T-helper 2 cell treated with Interferon-gamma antibody and Interleukin-4, amounts not matched to agents 100 ng/mL and 5 ng/mL, for 36 hours (primary cell): ENCODE measurements around the gene ATG9A. TPM values are rescaled to one million over a fixed set of nuclear protein-coding genes. Genes with fewer than 3 reads are reported as not detected.

Source experiments
- intact Hi-C: fragments of 100-400 bp; cut with micrococcal nuclease; formaldehyde crosslinking; loops from one replicate; pipeline ENCODE4 v1.15.1; 2023
- total RNA-seq: library from RNA; stranded (reverse); gene quantifications from 2 replicates; pipeline ENCODE4 v1.2.3, GENCODE V29; 2022

The ATG9A gene
- total RNA-seq, 1 donor from 2014 or later = 37.2 TPM

DNA sequence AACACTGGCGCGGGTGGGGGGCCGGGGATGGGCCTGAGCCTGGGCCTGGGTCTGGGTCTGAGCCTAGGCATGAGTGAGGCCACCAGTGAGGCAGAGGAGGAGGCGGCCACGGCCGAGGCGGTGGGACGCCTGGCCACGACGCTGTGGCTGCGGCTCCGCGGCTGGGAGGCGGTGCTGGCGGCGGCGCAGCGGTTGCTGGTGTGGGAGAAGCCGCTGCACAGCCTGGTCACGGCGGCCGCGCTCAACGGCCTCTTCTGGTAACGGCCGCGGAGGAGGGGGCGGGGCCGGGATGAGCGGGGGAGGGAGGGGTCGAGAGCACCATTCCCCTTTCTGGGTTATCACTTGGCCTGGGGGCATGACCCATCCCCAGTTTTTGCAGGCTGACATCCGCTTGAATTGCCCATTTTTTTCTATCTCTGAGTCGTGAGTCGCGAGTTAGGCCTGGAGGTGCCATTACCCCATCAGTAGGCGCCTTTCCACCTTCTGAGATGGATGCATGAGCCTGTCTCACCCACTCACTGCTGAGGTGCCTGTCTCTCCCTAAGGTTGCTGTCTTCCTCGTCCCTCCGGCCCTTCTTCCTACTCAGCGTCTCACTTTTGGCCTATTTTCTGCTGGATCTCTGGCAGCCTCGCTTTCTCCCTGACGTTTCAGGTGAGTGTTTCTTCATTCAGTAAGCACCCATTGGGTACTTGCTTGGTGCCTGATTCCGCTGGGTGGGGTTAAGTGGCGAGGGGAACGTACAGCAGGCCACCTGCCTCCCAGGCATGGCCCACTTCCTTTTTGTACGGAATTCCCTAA, 50.9 kb downstream of the ATG9A start:
- intact Hi-C loops = loop anchor here (1.0 to 5.0 kb wide), 8 partner anchors 28 to 951 kb away; partner anchors contain the start of genes ANKZF1, ATG9A, CHPF and CNOT9

DNA sequence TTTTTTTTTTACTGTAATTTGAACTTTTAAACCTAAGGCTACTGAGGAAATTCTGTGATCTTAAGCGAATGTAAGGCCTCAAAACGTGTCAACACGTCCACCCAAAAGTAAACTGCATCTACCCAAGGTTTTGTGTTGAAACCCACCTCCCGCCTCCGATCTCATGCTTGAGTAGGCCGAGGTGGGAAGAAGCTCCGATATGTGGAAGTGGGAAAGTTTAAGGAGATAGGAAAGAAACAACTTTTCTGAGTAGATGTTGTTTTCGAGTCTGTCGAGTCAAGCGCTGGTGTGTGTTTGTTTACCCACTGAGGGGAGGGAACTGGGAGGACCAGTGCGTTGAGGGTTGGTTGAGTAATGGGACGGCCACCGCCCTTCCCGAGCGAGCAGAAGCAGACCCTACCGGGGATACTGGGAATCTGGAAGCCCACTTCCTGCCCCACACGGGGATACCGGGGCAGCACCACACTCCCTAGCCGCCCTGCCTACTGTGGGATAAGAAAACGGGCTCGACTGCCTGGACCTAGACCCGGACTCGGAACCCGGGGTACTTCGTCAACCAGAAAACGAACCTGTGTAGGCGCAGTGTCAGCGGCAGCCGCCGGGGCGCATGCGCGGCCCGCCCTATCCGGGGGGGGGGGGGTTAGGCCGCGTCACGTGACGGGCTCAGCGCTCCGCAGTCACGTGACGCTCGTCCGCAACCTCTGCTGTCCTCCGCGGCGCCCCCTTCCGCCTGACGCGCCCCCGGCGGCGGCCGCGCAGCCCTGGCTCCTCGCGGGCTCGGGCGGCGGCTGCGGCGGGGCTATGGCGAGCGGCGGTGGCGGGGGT, 51.7 kb downstream of the ATG9A start, which contains the start of gene RETREG2:
Gene RETREG2, plus strand, starts transcription at position 724 of the 825 bp plus-strand sequence. Its CDS starts 78 bp downstream, at position 802.
- intact Hi-C loops = loop anchor here (1.0 to 5.0 kb wide), 16 partner anchors 17 to 950 kb away; partner anchors contain the start of genes ABCB6, ANKZF1, ATG9A and CHPF

DNA sequence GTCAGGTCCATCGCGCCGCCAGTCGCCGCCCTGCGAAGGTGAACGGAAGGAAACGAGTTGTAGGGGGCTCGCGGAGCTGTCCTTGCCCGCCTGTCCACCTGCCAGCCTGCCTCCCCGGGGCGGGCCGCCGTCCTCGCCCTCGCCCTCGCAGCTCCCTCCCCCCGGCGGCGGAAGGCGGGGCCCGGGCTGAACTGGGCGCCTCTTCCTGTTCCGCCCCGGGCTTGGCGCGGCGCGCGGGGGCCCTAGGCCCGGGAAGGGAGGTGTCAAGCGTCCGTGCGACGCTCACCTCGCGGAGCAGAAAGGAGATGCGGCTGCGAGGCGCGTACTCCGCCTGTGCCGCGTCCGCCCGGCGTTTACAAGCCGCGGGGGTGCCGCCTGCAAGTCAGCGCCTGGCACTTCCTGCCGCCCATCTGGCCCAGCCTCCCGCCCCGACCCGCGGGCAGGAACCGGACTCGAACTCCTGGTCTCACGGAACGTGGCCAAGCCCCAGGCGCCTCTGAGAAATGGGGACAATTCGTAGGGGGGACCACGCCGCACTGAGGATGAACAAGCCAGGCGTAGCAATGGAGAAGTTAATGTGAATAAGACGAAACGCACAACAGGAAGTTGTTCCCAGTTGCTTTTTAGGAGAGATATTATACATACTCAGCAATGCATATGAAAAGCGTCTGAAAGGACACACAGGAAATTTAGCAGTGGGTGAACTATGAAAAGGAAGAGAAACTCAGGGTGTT, 52.5 kb downstream of the ATG9A start, which contains the start of gene CNPPD1:
Gene CNPPD1, minus strand, starts transcription at position 108 of the 734 bp plus-strand sequence. Its CDS starts 97 bp downstream, at position 11.
- intact Hi-C loops = loop anchor here (1.0 to 5.0 kb wide), 14 partner anchors 17 to 950 kb away; partner anchors contain the start of genes ABCB6, CHPF, CNOT9 and CTDSP1

DNA sequence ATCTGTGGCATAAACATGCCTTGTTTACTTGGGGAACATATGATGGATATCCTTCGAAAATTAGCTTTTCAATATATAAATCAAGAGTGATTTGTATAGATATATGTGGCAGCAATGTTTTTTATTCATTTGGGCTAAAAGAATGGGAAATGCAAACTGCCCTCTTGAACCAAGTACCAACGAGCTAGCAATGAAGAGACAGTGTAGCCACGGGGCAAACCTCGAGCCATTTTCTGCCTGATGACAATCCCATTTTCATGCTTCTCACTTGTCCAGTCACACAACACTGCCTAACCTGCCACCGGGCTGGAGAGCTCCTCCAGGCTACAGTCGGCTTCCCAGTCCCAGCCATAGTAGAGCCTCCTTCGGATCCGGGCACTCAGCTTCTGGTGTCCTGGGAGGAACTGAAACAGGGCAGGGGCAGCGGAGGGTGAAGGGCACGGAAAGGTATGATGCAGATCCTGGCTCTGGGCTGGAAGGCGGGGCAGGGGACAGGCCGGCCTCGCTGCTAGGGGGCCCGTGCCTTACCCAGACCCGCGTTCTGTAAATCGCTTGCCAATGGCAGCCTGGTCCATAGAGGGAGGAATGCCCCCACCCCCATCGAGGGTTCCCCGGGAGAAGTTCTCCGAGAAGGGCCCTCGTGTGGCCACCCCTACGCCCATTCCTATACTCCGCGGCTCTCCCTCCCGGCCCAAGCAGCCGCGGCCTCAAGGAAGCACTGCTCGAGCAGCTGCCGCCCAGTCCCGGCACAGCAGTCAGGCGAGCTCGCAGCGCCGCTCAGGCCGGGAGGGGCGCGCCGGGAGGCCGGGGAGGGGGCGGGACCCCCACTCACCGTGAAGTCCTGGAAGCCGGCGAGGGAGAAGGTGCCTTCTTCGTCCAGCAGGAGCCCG, 53.3 kb downstream of the ATG9A start:
- intact Hi-C loops = loop anchor here (2.0 to 5.0 kb wide), 8 partner anchors 43 to 949 kb away; partner anchors contain the start of genes ABCB6, CHPF, CNOT9 and CTDSP1

DNA sequence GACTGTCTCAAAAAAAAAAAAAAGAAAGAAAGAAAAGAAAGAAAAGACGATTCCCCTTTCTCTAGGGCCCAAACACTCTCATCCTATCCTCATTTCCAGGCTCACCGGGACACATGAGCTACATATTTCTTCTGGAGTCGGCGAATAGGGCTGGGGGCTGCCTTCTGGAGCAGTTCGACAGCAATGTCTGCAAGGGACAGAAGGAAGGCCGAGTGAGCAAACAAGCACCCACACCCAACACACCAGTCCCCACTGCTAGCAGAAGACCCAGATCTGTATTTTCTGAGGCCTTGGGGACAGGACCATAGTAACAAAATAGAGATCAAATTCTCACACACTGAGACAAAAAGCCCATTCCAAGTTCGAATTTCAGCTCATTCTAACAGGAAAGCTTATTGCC, 54.0 kb downstream of the ATG9A start:
- intact Hi-C loops = loop anchor here (5.0 kb wide), 6 partner anchors 122 to 948 kb away; partner anchors contain the start of genes CHPF, CNOT9, CTDSP1 and STK11IP

DNA sequence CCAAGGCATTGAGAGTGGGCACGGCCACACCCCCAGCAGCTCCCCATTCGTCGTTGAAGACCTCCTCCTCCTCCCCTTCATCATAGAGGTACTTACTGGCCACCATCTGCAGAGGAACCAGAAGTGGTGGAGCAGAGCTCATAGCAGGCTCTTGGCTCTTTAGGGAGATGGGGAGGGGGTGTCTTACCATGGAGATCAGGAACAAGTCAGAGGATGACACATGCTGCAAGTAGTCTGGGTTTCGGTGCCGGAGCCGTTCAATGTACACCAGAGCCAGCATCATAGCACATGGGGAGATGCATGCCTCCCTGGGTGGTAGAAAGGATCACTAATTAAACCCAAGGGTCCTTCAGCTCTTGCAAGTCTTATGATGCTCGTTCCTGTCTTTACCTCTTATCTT, 54.6 kb downstream of the ATG9A start:
- intact Hi-C loops = loop anchor here (5.0 kb wide), 6 partner anchors 122 to 948 kb away; partner anchors contain the start of genes CHPF, CNOT9, CTDSP1 and STK11IP

DNA sequence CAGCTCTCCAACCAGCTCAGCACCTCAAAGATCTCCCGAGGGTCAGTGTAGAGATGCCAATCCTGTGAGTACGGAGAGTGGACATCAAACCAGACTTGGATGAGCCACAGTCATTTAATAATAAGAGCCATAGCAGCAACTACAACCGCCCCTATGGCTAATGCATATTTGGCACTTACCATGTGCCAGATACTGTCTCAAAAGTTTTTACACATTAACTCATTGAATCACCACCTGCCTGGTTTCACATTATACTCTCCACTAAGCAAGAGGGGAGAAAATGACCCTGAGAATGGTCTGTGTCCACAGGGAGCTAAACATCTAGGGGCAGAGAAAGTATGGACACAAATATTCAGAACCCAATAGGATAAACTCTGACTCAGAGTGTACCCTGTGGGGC, 55.3 kb downstream of the ATG9A start:
- intact Hi-C loops = no loop called here

DNA sequence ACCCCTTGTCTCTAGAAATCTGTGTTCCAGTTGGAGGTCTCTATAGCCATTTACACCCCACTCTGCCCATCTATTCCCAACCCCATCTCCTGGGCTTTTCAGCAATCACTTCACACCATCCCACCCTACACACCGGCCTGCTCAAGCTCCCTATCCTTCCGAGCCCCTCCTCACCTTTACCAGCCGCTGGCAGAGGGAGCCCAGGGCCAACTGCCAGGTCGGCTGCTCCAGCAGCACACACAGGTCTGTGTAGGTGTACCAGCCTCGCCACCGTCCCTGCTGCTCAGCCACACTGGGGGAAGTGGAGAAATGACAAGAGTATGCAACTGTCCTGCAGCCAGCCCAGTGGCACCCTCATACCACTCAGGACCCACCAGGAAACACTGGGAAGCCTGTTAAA, 56.3 kb downstream of the ATG9A start:
- intact Hi-C loops = no loop called here

DNA sequence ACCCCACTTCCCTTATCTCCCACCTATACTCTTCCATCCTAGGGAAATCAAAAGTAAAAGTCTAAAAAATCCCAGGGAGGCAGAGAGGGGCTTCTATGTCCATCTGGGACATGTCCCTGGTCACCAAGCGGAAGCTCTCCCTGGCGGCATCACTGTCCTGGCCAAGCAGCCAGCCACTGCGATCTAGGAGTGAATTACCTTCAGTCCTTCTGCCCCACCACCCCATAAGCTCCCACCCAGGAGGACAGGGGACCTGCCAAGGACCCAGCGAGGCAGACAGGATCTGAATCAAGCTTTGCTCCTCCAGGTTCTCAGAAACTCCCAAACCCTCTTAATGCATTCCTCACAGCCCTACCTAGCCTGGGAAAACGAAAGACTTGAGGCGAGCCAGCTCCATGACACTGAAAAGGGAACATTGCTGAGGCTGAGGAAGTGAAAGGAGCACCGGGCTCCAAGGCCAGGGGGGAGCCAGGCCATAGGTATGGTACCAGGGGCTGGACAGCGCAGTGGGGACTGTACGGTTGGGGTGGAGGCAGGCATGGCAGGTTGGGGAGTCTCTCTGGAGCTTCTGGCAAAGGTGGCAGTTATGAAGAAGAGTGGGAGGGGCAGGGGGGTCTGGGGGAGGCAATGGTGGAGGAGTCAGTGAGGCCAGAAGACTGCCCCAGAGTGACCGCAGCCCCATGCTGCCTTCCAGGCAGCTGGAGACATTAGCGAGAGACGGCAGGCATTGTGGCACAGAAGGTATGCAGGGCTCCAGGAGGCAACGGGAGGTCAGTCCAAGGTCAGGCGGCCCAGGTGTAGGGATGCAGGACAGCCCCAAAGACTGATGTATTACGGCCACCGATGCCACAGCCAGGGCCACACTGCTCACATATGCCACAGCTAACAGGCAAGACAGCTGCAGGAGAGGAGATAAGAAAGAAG, 56.9 kb downstream of the ATG9A start:
- intact Hi-C loops = no loop called here

DNA sequence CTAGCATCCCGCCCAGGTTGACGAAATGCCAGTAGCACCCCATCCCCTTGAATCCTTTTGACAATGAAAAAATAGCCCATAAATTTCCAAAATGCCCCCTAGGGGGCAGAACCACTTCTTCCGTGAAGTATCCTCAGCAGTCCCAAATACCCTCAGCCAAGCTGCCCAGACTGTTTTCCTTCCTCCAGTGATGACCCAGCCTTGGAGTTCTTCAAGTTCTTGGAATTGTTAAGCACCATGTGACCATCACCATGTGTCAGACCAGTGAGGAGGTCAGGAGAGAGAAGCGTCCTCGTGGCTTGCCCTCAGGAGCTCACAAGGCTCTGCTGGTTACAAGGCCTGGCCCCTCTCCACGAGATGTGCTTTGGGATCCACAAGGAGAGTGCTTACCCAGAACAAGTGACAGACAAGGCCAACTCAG, 58.2 kb downstream of the ATG9A start:
- intact Hi-C loops = loop anchor here (1.0 kb wide), 1 partner anchor 11 kb away; the partner anchor contains the start of gene NHEJ1

DNA sequence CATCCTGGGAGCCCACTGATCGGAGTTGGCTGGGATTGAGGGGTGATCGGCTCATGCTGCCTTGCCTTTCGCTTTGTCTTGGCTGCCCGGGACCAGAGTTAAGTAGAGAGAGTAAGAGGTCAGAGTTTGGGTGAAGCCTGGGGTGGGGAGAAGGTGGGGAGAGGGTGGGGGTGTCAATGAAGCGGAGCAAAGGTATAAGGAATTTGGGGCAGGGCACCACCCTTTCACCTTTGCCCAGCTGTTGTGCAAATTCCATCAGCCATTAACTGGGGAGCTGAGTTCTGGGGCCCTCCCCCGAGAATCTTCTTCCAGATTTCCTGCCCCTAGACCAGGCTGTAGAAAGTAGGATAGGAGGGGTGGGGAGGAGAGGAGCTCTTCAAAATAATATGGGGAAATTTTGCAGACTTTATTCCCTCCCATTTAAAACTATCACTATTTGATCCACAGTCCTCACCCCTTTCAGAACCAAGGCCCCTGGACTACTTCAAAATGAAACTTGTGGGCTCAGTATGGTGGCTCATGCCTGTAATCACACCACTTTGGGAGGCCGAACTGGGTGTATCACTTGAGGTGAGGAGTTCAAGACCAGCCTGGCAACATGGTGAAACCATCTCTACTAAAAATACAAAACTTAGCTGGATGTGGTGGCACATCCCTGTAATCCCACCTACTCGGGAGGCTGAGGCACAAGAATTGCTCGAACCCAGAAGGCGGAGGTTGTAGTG, 59.3 kb downstream of the ATG9A start, which contains the start of gene SLC23A3:
Gene SLC23A3, minus strand, starts transcription at position 100 of the 725 bp plus-strand sequence. Its CDS starts 45 bp downstream, at position 55.
- intact Hi-C loops = no loop called here

Other genes with a start within 250 kb of the ATG9A start
- gene FEV, start 244.5 kb downstream of the ATG9A start, total RNA-seq = not detected in 2 replicates
- gene CRYBA2, start 236.2 kb downstream of the ATG9A start, total RNA-seq = not detected in 2 replicates
- gene CFAP65, start 188.1 kb downstream of the ATG9A start, total RNA-seq = not detected in 2 replicates
- 0.20 TPM in 1 of 2 replicates, not detected in the other for gene IHH, start 168.7 kb downstream of the ATG9A start, total RNA-seq
- gene NHEJ1, start 68.8 kb downstream of the ATG9A start, total RNA-seq = 18.8 and 20.0 TPM in 2 replicates
- gene SLC23A3, start 59.6 kb downstream of the ATG9A start, total RNA-seq = 1.5 and 2.1 TPM in 2 replicates
- 67.3 and 70.8 TPM in 2 replicates for gene CNPPD1, start 52.7 kb downstream of the ATG9A start, total RNA-seq
- 79.8 and 81.1 TPM in 2 replicates for gene RETREG2, start 51.4 kb downstream of the ATG9A start, total RNA-seq
- gene ZFAND2B, start 22.9 kb downstream of the ATG9A start, total RNA-seq = 53.0 and 54.6 TPM in 2 replicates
- gene ABCB6, start 10.7 kb downstream of the ATG9A start, total RNA-seq = 13.8 and 14.0 TPM in 2 replicates
- gene ANKZF1, start 170 bp upstream of the ATG9A start, total RNA-seq = 80.1 and 83.0 TPM in 2 replicates
- gene GLB1L, start 15.8 kb upstream of the ATG9A start, total RNA-seq = 3.7 and 5.7 TPM in 2 replicates
- gene STK16, start 15.8 kb upstream of the ATG9A start, total RNA-seq = 25.1 and 29.8 TPM in 2 replicates
- not detected in 2 replicates for gene TUBA4B, start 23.6 kb upstream of the ATG9A start, total RNA-seq
- 331 and 334 TPM in 2 replicates for gene TUBA4A, start 24.3 kb upstream of the ATG9A start, total RNA-seq
- gene DNAJB2, start 49.7 kb upstream of the ATG9A start, total RNA-seq = 32.1 and 34.0 TPM in 2 replicates
- not detected in 2 replicates for gene PTPRN, start 79.8 kb upstream of the ATG9A start, total RNA-seq
- not detected in 2 replicates for gene RESP18, start 103.1 kb upstream of the ATG9A start, total RNA-seq
- gene DNPEP, start 158.3 kb upstream of the ATG9A start, total RNA-seq = 67.6 and 80.2 TPM in 2 replicates
- gene DES, start 188.7 kb upstream of the ATG9A start, total RNA-seq = not detected in 2 replicates
- 0.32 and 0.75 TPM in 2 replicates for gene SPEG, start 205.2 kb upstream of the ATG9A start, total RNA-seq